ENCODE data around the gene SDC3. TPM values are rescaled to one million over a fixed set of nuclear protein-coding genes. Genes with fewer than 3 reads are reported as not detected.

SDC3 gene
- total RNA-seq, 1 donor from 2014 or later: 53.4 TPM

DNA sequence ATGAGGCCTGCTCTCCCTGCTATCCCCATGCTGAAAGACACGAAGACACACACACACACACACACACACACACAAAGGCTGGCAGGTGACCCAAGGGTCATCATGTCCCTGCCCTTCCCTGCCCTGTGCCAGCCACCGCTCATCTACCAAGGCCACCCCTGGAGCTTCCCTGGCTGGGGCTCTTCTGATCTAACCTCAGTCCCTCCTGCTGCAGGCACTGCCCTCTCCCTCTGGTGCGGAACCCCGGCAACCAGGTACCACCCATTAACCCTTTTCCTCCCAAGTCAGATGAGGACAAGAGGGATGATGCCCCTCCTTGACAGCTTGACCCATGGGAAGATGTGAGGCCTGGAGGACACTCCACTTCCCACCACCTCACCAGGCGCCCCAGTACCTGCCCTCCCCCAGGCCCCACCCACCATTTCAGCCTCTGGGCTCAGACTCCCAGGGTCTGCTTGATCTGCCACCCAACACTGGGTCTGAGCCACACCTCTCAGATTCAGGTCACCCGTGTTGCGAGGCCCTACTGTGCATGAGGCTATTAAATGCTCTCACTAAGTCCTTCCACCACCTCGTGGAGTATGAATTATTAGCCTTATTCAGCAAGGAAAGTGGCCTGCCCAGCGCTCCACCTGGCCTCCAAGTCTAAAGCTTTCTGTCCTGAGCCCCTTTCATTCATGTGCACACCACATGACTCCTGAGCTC is 2.5 kb downstream of the SDC3 start:
- DNase-seq (ENCODE audit: low spot score): no peak

DNA sequence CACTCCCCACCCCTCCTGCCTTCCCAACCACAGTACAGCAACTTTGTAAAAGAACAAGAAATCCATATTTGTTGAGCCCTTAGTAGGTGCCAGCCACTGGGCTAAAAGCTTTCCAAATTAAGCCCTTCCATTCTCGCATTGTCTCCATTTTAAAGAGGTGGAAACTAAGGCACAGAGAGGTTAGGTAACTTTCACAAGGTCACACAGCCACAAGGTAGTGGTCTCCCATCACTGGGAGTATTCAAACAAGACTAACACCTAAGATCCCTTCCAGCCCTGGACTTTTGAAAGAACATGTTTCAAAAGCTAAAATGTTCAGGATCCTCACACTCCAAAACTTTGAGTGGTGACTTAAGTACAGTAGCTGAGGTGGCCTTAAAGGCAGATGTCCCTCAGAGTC is 3.2 kb downstream of the SDC3 start:
- DNase-seq (ENCODE audit: low spot score): no peak

DNA sequence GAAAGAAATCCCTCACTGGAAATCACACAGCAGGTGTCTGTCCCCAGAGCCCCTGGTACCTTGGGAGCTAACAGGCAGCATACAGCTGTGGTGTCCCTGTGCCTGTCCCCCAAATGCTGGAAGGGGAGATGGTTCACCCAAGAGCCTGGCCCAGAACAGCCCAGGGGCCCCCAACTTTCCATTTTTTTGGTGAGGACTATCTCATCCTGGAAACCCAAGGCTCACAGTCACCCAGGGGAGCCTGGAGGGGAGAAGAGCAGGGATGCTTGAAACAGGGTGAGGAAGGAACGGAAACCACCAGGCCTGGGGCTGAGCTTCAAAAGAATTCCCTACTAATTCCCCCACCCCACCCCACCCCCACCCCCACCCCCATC is 3.6 kb downstream of the SDC3 start:
- DNase-seq (ENCODE audit: low spot score): no peak

DNA sequence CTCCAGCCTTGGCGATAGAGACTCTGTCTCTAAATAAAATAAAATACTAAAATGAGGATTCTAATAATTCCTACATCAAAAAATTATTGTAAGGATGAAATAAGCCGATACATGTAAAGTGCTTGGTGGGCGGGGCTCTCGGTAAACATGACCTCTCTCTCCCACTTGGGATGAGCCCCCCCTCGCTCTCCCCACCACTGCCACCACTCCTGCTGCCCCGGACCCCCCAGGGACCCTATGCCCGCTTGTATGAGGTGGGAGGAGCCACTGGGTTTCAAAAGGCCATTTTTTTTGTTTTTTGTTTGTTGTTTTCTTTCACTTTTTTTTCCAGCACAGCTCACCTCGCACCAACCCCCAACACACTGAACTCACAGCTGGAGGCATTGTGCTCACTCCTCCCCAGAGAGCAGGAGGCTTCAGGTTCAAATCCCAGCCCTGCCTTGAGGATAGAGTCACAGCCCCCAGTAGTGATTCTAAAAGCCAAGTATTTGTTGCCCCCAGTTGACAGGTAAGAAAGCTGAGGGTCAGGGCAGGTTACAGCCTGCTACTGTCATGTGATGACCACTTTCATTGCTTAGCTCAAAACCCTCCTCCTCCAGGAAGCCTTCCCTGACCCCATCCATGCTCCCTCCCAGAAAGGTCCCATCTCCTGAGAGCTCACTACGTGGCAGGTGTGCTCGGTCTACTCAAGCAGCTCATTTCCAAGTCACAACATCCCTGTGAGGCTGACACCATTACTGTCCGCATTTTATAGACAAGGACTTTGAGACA is 4.2 kb downstream of the SDC3 start:
- no peak for DNase-seq (ENCODE audit: low spot score)

DNA sequence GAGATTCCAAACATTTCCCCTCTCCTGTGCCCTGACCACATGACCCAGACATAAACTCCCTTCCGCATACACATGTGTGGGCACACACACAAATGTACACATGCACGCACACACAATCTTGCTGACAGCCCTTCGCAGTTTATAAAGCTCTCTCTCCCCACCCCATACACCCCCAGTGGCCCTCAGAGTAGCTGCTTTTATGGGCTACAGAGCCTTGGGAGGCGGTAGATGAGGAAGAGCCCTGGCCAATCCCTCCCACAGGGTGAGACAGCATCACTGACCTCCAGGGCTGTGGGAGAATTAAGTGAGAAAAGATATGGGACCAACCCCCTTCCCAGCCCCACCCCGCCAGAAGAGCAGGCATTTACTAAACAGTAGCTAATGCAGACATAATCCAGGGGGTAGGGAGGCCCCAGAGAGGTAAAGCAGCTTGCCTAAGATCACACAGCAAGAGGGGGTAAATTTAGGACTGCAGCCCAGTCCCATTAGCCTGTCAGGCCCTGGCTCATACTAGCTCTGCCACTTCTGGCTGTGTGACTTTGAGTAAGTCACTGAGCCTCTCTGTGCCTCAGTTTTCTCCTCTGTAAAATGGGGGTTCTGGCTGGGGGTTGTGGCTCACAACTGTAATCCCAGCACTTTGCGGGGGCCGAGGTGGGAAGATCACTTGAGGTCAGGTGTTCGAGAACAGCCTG is 5.1 kb downstream of the SDC3 start:
- no peak for DNase-seq (ENCODE audit: low spot score)

DNA sequence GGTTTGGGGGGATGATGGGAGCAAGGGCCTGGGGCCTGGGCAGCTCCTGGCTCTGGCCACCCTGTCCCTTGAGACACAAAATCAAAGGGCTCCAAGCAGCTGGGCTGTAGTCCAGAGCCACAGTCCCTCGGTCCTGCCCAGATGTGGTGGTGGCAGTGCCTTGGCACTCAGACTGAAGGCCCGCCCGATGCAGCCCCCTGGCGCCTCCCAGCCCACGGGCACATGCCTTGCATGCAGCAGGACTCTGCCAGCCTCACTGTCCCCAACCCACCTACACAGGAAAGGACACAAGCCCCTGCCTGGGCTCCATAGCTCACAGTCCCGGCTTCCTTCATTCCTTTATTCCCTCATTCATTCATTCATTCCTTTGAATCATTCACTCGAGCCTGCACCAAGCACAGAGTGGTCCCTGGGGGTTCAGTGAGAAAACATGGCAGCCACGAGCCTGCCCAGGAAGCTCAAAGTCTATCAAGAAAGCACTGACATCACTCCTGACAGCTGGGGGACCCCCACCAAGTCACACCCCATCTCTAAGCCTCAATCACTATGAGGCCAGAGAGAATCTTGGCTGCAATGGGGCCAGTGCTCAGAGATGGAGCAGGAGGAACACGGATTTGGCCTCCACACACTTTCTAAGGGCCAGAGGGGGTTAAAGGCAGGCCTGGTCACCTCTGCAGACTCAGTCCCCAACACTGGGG is 5.8 kb downstream of the SDC3 start:
- DNase-seq (ENCODE audit: low spot score): no peak

DNA sequence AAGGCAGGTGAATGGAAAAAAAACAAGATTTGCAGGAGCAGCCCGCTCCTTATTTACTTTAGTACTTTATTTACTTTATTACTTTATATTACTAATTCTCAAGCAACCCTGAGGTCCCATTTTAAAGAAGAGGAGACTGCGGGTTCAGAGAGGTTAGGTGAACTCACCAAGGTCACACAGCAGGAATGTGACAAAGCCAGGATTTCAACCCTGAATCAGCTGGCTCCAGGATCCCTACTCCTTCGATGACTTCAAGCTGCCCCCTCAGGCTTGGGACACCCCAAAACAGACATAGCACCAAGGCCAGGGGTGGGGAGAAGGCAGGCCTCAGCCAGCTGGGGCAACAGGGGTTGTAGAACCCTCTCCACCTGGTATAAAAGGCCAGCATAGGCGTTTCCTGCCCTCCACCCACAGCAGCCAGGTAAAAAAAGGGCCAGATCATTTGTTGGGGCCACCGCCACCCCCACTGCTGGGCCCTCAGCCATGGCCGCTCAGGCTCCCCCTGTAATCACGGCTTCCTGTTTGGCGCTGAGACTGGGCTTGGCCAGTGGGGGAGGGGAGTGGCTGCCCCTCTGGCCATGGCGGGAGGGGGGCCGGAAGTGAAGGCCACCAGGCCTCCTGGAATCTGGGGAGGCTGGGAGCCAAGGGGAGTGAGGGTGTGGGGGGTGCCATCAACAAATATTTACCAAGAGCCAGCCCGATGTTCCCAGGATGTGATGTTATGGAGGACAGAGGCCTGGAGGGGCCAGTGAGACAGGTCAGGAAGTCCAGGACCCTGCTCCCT is 6.6 kb downstream of the SDC3 start:
- DNase-seq (ENCODE audit: low spot score): no peak

DNA sequence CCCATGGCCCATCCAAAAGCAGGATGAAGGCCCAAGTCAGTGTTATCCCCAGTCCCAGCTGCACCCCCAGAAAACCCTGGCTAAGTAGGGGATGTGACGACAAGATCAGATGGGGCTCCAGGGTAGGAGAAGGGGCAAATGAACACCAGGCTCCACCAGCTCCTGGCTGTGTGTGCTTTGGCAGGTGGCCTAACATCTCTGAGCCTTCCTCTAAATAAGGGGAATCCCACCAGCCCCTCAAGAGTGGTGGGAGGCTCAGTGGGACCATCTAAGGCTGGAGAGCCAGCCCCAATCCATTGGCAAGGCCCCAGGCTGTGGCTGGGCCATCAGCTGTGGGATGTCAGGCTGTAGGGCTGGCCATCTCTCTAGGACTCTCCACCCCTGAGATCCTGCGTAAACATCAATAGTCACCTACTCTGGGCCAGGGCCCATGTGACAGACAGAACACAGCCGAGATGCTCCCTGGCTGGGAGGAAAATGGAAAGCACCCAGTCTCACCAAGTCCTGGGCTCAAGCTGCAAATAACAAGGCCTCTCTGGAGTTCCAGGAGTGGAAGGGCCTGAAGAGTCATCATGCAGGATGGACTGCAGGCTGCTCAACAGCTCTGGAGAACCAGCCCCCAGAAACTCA is 7.5 kb downstream of the SDC3 start:
- DNase-seq (ENCODE audit: low spot score): no peak

DNA sequence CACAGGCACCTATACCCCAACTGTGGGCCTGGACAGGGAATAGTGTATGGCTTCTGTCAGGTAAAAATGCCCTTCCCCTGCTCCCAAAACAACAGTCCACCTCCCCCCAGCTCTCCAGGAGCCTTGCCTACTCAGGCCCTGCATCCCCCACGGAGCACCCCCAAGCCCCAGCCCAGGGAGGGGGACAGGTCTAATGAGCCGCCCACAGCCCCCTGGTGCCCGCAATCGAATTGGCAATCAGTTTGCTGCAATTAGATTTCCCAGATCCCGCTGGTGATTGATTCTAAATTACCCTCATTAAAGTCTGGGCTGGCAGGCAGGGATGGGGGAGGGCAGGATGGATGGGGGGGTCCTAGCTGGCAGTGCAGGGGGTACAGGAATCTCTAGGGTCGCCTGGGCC is 8.1 kb downstream of the SDC3 start:
- no peak for DNase-seq (ENCODE audit: low spot score)

DNA sequence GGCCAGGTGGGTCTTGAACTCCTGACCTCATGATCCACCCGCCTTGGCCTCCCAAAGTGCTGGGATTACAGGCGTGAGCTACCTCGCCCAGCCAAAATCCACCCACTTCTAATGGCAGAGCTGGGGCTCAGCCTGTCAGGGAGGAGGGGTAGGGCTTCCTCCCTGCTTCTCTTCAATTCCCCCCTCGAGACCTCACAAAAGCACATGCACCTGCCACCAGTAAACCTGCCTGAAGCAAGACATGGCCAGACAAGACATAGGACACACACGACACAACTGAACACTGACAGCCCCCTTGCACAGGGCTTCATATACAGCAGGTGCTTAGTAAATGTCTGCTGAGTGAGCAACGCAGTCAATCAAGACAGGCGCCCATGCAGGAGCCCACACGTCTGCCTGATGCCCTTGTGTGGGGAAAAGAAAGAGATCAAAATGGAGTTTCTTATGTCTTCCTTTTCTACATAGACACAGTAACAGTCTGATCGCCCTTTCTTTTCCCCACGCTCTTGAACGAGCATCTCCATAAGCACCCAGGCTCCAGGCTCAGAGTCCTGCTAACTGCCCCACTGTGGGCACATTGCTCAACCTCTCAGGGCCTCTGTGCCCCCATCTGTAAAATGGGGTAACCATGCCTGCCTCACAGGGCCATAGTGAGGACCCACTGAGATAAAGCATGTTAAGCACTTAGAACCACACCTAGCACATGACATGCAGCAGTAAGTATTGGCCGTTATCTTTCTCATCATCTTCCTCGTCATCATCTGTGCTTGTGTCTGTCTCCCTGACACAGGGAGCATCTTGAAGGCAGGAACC is 8.8 kb downstream of the SDC3 start:
- DNase-seq (ENCODE audit: low spot score): no peak

DNA sequence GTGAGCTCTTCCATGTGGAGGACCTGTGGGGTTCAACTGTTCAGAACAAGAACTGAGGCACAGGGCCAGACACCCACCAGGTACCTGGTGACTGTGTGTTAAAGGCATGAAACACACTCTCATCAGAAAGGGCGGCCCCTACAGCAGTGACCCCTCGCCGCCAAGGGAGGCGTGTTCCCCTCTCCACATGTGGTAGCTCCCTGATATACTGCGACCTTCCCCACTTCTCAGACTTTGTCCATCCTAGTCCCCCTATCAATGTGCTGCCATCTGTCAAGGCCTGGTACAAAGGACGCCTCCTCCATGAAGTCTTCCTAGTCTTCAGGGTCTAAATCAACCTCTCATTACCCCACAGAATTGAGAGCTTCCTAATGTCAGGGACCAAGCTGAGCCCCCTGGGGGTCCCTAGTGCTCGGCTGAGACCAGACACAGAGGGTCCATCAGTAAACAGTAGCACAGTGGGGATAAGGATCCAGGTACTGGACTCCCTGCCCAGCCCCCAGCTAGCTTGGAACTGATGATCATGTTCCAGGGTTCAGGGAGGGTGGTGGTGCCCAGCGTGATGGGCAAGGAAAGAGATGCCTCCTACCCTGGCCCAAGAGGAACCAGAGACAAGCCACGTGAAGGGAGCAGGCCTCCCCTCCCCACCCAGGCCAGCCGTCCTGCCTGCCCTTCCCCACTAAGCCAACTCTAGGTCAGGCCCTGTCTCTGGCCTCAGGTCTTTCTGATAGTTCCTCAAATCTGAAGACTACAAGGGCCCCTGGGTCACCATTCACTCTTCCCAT is 10.3 kb downstream of the SDC3 start:
- DNase-seq (ENCODE audit: low spot score): no peak

DNA sequence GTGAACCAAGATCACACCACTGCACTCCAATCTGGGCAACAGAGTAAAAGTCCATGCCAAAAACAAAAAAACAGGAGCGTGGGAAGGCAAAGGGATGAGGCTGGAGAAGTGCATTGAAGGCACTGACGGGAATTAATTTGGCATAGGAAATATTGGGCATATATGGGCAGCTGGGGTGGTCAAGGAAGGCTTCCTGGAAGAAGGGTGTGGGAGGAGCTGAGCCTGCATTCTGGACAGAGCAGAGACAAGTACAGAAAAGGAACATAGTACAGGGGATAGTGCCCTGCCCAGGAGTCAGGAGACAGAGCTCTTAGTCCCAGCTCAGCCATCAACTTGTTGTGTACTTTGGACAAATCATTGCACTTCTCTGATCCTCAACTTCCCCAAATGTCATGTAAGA is 11.7 kb downstream of the SDC3 start:
- no peak for DNase-seq (ENCODE audit: low spot score)

DNA sequence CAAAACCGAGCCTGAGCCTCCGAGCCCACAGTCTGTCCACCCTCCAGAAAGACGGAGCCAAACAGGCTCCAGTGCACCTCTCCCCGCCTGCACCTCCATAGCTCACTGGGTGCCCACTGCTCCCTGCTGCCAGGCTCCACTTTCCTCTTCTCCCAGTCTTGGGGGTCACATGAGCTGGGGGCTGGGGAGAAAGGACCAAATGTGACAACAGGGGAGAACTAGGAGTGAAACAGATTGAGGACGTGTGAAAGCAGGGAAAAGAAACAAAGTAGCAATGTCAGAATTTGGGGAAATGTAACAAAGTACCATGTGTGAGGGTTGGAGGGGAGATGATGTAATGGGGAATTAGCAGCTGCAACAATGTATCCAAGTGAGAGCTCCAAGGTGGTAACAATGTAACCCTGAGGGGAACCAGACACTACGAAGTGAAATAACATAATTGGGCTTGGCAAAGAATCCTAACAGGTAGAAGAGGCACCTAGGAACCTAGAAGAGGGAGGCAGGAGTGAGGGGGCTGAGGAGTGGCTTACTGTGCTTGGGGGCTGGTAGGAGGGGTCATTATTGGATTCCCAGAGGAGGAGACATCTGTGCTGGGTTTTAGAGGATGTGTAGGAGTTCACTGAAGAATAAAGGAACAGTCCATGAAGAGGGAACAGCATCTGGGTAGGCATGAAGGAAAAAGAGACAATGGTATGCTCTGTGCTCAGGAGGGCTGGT is 12.5 kb downstream of the SDC3 start:
- no peak for DNase-seq (ENCODE audit: low spot score)

DNA sequence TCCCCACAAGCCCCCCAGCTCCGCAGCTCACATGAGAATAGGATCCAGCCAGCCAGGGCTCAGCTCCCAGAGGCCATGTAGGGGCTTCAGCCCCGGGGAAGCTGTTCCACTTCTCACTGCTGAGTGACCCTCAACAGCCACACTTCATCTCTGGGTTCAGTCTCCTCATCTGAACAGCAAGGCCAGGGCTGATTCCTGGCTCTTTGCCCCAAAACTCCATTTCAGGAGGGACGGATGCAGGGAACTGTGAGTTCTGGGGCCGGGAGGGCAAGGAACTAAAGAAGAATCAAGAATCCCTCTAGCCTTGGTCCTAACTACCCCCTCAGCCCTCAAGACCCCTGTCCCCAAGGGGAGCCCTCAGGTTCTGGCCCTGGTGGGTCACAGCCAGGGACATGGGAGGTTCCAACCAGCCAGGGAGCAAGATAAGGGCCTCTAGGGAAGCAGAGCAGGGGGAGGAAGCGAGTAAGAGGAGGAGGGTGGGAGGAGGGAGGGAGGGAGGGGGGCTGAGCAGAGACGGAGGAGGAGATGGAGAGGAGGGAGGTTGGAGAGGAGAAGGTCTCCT is 13.1 kb downstream of the SDC3 start:
- DNase-seq (ENCODE audit: low spot score): no peak

DNA sequence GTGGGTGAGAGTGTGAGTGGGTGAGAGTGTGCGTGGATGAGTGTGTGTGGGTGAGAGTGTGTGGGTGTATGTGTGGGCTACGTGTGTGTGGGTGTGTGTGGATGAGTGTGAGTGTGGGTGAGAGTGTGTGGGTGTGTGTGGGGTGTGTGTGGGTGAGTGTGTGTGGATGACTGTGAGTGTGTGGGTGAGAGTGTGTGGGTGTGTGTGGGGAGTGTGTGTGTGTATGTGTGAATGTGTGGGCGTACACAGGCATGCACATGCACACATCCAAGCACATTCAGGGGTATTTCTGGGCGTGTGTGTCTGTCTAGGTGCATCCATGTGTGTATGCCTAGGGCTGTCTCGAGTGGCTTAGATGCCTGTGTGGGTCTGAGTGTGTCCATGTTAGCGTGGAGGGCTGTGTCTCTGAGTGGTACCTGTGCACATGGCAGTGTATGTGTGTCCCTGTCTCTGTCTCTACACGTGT is 14.0 kb downstream of the SDC3 start:
- no peak for DNase-seq (ENCODE audit: low spot score)

DNA sequence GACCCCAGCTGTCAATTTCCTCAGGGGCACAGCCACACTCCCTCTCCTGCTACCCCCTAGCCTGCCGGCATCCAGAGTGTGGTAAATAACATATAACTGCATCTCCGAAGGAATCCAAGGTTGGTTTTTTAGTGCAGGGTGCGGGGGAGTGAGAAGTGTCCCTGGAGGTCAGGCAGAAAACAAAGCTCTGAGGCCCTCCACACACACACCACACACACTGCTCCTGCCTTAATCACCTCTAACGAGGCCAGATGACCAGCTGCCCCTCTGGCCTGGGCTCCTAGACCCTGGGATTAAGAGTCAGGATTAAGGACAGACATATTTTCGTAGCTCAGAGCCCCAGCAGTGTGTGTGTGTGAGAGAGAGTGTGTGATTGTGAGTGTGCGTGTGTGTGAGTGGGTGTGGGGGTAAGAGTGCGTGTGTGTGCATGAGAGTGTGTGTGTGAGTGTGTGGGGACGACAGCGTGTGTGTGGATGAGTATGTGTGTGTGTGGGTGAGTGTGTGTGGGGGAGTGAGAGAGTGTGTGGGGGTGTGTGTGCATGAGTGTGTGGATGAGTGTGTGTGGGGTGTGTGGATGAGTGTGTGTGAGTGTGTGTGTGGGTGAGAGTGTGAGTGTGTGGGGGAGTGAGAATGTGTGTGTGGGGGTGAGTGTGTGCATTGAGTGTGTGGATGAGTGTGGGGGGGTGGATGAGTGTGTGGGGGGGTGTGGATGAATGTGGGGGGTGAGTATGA is 14.6 kb downstream of the SDC3 start:
- DNase-seq (ENCODE audit: low spot score): no peak

DNA sequence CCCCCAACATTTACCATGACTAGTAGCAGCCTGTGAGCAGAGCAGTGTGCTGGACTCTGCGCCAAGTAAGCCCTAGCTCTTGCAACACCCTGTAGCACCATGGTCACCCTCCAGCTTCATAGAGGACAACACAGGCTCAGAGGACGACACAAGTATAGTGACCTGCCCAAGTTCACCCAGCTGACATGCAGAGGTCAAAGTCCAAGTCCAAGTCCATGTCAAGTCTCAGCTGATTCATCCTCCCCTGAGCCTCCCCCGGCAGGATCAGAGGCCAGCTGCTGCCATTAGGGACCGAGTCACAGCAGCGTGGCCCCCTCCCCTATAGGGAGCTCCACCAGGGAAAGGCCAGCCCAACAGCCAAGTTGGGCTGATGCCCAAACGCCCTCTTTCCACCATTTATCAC is 15.9 kb downstream of the SDC3 start:
- DNase-seq (ENCODE audit: low spot score): no peak

Data from mesenteric fat pad (tissue), 1 donor.